GM19395 (cell line): ENCODE results near the gene DAAM2.

Experiments used
- ATAC-seq: cut with Tn5 transposase; IDR thresholded peaks from one replicate; pipeline ENCODE4 v1.9.1; 2021; ENCODE audit warnings: mild to moderate bottlenecking, moderate library complexity; ENCODE audit not compliant: unreplicated experiment

DAAM2 gene

GRCh38 chr6:39786649-39787048, 5.5 kb upstream of the DAAM2 start:
- ATAC-seq = no peak

GRCh38 chr6:39787322-39787721, 4.9 kb upstream of the DAAM2 start:
- no peak for ATAC-seq

GRCh38 chr6:39790772-39791171, 1.4 kb upstream of the DAAM2 start:
- ATAC-seq = no peak

- no peak for ATAC-seq
Measured at GRCh38 chr6:39791311-39791710, 865 bp upstream of the DAAM2 start.

- no peak for ATAC-seq
Measured at GRCh38 chr6:39792540-39793450, 619 bp downstream of the DAAM2 start.

- no peak for ATAC-seq
Measured at GRCh38 chr6:39793516-39793915, 1.3 kb downstream of the DAAM2 start.

GRCh38 chr6:39794231-39794630, 2.1 kb downstream of the DAAM2 start:
- no peak for ATAC-seq

GRCh38 chr6:39797751-39798150, 5.6 kb downstream of the DAAM2 start:
- ATAC-seq = no peak

- ATAC-seq = no peak
Measured at GRCh38 chr6:39800034-39801032, 8.2 kb downstream of the DAAM2 start.

- no peak for ATAC-seq
Measured at GRCh38 chr6:39801456-39802251, 9.5 kb downstream of the DAAM2 start.

GRCh38 chr6:39803872-39804271, 11.7 kb downstream of the DAAM2 start:
- no peak for ATAC-seq

- no peak for ATAC-seq
Measured at GRCh38 chr6:39804466-39805065, 12.4 kb downstream of the DAAM2 start.

- ATAC-seq = no peak
Measured at GRCh38 chr6:39806278-39806677, 14.1 kb downstream of the DAAM2 start.

GRCh38 chr6:39808346-39808745, 16.2 kb downstream of the DAAM2 start:
- ATAC-seq = no peak

- no peak for ATAC-seq
Measured at GRCh38 chr6:39808964-39809363, 16.8 kb downstream of the DAAM2 start.

GRCh38 chr6:39811835-39812345, 19.7 kb downstream of the DAAM2 start:
- no peak for ATAC-seq

GRCh38 chr6:39812496-39812852, 20.3 kb downstream of the DAAM2 start:
- ATAC-seq = no peak

- peak; percentile 90 for ATAC-seq
Measured at GRCh38 chr6:39812853-39813533, 20.8 kb downstream of the DAAM2 start.

- no peak for ATAC-seq
Measured at GRCh38 chr6:39814236-39814635, 22.1 kb downstream of the DAAM2 start.

GRCh38 chr6:39815356-39815755, 23.2 kb downstream of the DAAM2 start:
- ATAC-seq = no peak
